Left ventricle myocardium superior (tissue), 1 donor: ENCODE results near the gene PASD1. TPM values are rescaled to one million over a fixed set of nuclear protein-coding genes. Genes with fewer than 3 reads are reported as not detected.
A peak's percentile ranks its signal among the peaks of the same experiment; 100 is the strongest.

Source experiments
- ATAC-seq: fragments of 200-7000 bp; cut with Tn5 transposase; one replicate; pipeline ENCODE4 v1.9.1; 2020; ENCODE audit warnings: mild to moderate bottlenecking, moderate library complexity
- DNase-seq: peaks from one replicate; pipeline ENCODE4 v3.0.0-alpha.2; 2020
- intact Hi-C: fragments of 100-400 bp; cut with micrococcal nuclease; formaldehyde crosslinking; loops from one replicate; pipeline ENCODE4 v1.11.0; 2022
- total RNA-seq: library from RNA; stranded (reverse); fragmentation: NEBNext Ultra II Directional; extraction: Animal tissue kit (Norgen Biotek cat#: 25700); gene quantifications from one replicate; pipeline ENCODE4 v1.2.1, GENCODE V29; 2021
- donor health status: DM: no; HTN: yes; CAD: no; lungs with severe emphysema.

Gene PASD1
- total RNA-seq, 1 donor from 2014 or later, result not detected

GRCh38 chrX:151723156-151723760, 159.8 kb downstream of the PASD1 start:
- DNase-seq, result no peak
- peak; percentile 48 for ATAC-seq
- intact Hi-C loops, result no loop called here

GRCh38 chrX:151724563-151725337, 161.3 kb downstream of the PASD1 start:
- ATAC-seq, result no peak
- intact Hi-C loops, result no loop called here
- DNase-seq, result no peak

GRCh38 chrX:151725338-151725614, 161.8 kb downstream of the PASD1 start:
- no peak for DNase-seq
- intact Hi-C loops, result no loop called here
- ATAC-seq, result no peak

Other genes starting within 250 kb of the PASD1 start
- gene VMA21, start 166.5 kb upstream of the PASD1 start, total RNA-seq, result 21.9 TPM
- 1.7 TPM for gene PRRG3, start 131.8 kb downstream of the PASD1 start, total RNA-seq
- gene FATE1, start 152.4 kb downstream of the PASD1 start, total RNA-seq, result not detected
- gene CNGA2, start 171.1 kb downstream of the PASD1 start, total RNA-seq, result not detected